ENCODE results near the gene BSG. TPM values are rescaled to one million over a fixed set of nuclear protein-coding genes. Genes with fewer than 3 reads are reported as not detected.
"Not testable (repeated sequence)": the region's sequence is repeated elsewhere in the genome, so short reads cannot be mapped to it uniquely, and the experiment has no call there.

The BSG gene
- polyA plus RNA-seq, 12 donors, result 109 to 224 (median 171) TPM; not detected in 1

- DNase-seq, result no peak
These were observed 45.8 kb downstream of the BSG start for GRCh38 chr19:618247-618619.

GRCh38 chr19:618674-619285 is 46.4 kb downstream of the BSG start:
- DNase-seq, result no peak

- DNase-seq, result no peak
These were observed 47.0 kb downstream of the BSG start for GRCh38 chr19:619286-620002.

GRCh38 chr19:620166-620862 is 47.9 kb downstream of the BSG start:
- no peak for DNase-seq

- not testable (repeated sequence) for DNase-seq
These were observed 48.8 kb downstream of the BSG start for GRCh38 chr19:621191-621590.

GRCh38 chr19:621819-622218 is 49.4 kb downstream of the BSG start:
- DNase-seq, result no peak

- no peak for DNase-seq
These were observed 50.3 kb downstream of the BSG start for GRCh38 chr19:622666-623065.

GRCh38 chr19:623175-623916 is 51.0 kb downstream of the BSG start:
- DNase-seq, result no peak

- DNase-seq, result no peak
These were observed 51.6 kb downstream of the BSG start for GRCh38 chr19:623974-624373.

- DNase-seq, result no peak
These were observed 52.2 kb downstream of the BSG start for GRCh38 chr19:624433-625109.

- no peak for DNase-seq
These were observed 52.9 kb downstream of the BSG start for GRCh38 chr19:625257-625656.

- not testable (repeated sequence) for DNase-seq
These were observed 54.2 kb downstream of the BSG start for GRCh38 chr19:626566-626965.

GRCh38 chr19:628168-628567 is 55.8 kb downstream of the BSG start:
- no peak for DNase-seq

GRCh38 chr19:629515-629914 is 57.1 kb downstream of the BSG start:
- DNase-seq, result not testable (repeated sequence)

- no peak for DNase-seq
These were observed 57.7 kb downstream of the BSG start for GRCh38 chr19:629961-630714.

GRCh38 chr19:632579-633067 is 60.2 kb downstream of the BSG start:
- no peak for DNase-seq
